Transverse colon (tissue), 4 donors: Measurements from ENCODE around the gene IFT80. TPM values are rescaled to one million over a fixed set of nuclear protein-coding genes. Genes with fewer than 3 reads are reported as not detected.

ENCODE experiments used
- DNase-seq: peaks from one replicate; pipeline ENCODE4 v3.0.0-alpha.2; 2019
- H3K27ac ChIP-seq, 4 donors: fragments of 200-600 bp; sonication (generic); 2 replicates each; pipeline ENCODE4 v1.5.1; 2016 to 2018; ENCODE audit warnings: inconsistent platforms in 4 of 4
- H3K27me3 ChIP-seq: fragments of 200-600 bp; sonication (generic); 2 replicates; pipeline ENCODE4 v1.5.1; 2017; ENCODE audit warnings: inconsistent platforms
- H3K36me3 ChIP-seq, 4 donors: fragments of 200-600 bp; sonication (generic); 2 replicates each; pipeline ENCODE4 v1.5.1; 2017 to 2019; ENCODE audit warnings: inconsistent platforms in 4 of 4
- H3K4me1 ChIP-seq, 4 donors: fragments of 200-600 bp; sonication (generic); 2 replicates each; pipeline ENCODE4 v1.5.1; 2017 to 2020; ENCODE audit warnings: inconsistent platforms in 4 of 4
- H3K4me3 ChIP-seq, 4 donors: fragments of 200-600 bp; sonication (generic); 1 replicate in 1 of 4; 2 replicates in 3 of 4; pipeline versions ENCODE4 v1.5.1 to v1.6.1; 2017 to 2019; ENCODE audit warnings: inconsistent platforms in 4 of 4
- H3K9me3 ChIP-seq, 2 donors: fragments of 200-600 bp; sonication (generic); 2 replicates each; pipeline ENCODE4 v1.5.1; 2017 to 2019; ENCODE audit warnings: inconsistent platforms in 2 of 2
- EP300 ChIP-seq: sonication (generic); formaldehyde crosslinking; IDR thresholded peaks from one replicate; pipeline ENCODE4 v1.6.1; 2017; ENCODE audit warnings: antibody characterized with exemption, low read depth
- POLR2A ChIP-seq: fragments of 450-650 bp; IDR thresholded peaks from one replicate; pipeline ENCODE4 v1.6.1; 2016; ENCODE audit warnings: antibody characterized with exemption, mild to moderate bottlenecking, moderate library complexity
- POLR2AphosphoS5 ChIP-seq, 3 donors: sonication (generic); formaldehyde crosslinking; IDR thresholded peaks; one replicate each; pipeline ENCODE4 v1.6.1; 2016; ENCODE audit warnings: antibody characterized with exemption in 3 of 3
- WGBS, 2 donors: methylation state at CpG; one replicate each; pipeline ENCODE4 v1.1.5; 2018; ENCODE audit warnings: low coverage in 1 of 2; 5-methylcytosine and 5-hydroxymethylcytosine counted together
- in situ Hi-C, 4 donors: fragments of 200-750 bp; cut with MboI; loops; one replicate each; pipeline versions ENCODE4 v1.15.0 to v1.15.1; 2017; ENCODE audit warnings: low sequenced_read_pairs in 3 of 4, low pct_ligation_motif_present in 1 of 4, low pct_unique_long_range_greater_than_20kb in 1 of 4
- intact Hi-C: fragments of 100-400 bp; cut with DNase I; formaldehyde crosslinking; loops from one replicate; pipeline ENCODE4 v1.15.1; 2023; ENCODE audit warnings: low total_unique reads
- total RNA-seq, 4 donors: library from RNA; depleted of rRNA; stranded (reverse); fragments of >200 nt; gene quantifications; one replicate each; pipeline ENCODE4 v1.1.0, GENCODE V29; 2016
- TF ChIP-seq, protein P1 (sequence below), 5 experiments: fragments of 200-600 bp in 3 of 5; fragments of 450-650 bp in 2 of 5; sonication (generic) in 3 of 5; IDR thresholded peaks; 1 replicate in 2 of 5; 2 replicates in 3 of 5; pipeline ENCODE4 v1.5.1; 2016 to 2017; ENCODE audit warnings: antibody characterized with exemption in 5 of 5, inconsistent platforms in 3 of 5, mild to moderate bottlenecking in 2 of 5, moderate library complexity in 1 of 5

Gene IFT80
- total RNA-seq, 4 donors from 2014 or later: 0.37 to 78.8 (median 19.7) TPM

DNA sequence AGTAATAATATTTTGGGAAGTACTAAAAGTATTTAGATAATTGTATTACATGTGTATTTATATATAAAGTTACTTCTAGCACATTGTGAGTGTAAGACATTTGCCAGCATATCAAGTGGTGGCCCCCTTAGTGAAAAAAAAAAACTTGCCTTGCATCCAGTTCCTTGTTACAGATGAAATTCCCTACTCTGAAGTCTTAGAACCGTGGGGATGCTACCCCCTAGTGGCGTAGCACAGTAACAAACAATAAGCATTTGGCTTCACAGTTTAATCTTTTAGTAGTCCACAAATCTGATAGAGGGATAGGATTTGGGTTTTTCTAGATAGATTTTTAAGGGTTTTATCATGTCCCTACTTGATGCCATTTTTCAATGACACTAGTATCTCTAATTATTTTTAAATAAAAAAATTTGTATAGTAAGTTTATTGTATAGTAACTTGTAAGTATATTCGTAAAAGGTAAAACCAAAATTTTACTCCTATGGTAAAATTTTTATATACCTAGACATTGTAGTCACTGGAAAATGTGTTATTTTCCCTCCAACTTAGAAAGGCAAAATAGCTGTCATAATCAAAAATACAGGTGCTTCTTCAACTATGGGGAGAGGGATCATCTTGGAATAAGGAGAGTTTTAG, 14.7 kb upstream of the IFT80 start:
- intact Hi-C loops (loop anchor here (2.0 kb wide), 1 partner anchor 383 kb away; no protein-coding TSS in a partner anchor), in situ Hi-C loops (loop anchor here in 2 of 4 donors (10.0 kb wide), 2 partner anchors 379 to 389 kb away; no protein-coding TSS in a partner anchor)
- WGBS, 2 donors: 26 to 37% methylated on average over 3 of the region's 3 CpGs
- H3K4me3 ChIP-seq: no peak overlapping the region
- no peaks in the 10 kb centered on the region for H3K27me3 ChIP-seq
- peaks cover 0 to 27% (median 7%) of the 10 kb centered on the region in 4 donors for H3K36me3 ChIP-seq
- H3K9me3 ChIP-seq: no peaks in the 10 kb centered on the region
- DNase-seq: peak; percentile 65
- H3K27ac ChIP-seq: no peak overlapping the region
- no peaks in the 10 kb centered on the region for H3K4me1 ChIP-seq
- TF ChIP-seq, protein P1, sequence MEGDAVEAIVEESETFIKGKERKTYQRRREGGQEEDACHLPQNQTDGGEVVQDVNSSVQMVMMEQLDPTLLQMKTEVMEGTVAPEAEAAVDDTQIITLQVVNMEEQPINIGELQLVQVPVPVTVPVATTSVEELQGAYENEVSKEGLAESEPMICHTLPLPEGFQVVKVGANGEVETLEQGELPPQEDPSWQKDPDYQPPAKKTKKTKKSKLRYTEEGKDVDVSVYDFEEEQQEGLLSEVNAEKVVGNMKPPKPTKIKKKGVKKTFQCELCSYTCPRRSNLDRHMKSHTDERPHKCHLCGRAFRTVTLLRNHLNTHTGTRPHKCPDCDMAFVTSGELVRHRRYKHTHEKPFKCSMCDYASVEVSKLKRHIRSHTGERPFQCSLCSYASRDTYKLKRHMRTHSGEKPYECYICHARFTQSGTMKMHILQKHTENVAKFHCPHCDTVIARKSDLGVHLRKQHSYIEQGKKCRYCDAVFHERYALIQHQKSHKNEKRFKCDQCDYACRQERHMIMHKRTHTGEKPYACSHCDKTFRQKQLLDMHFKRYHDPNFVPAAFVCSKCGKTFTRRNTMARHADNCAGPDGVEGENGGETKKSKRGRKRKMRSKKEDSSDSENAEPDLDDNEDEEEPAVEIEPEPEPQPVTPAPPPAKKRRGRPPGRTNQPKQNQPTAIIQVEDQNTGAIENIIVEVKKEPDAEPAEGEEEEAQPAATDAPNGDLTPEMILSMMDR (IDR thresholded peaks at IDR 0.05): peak; percentile 78 to 91 (median 82)
- no peak for TF ChIP-seq POLR2A

DNA sequence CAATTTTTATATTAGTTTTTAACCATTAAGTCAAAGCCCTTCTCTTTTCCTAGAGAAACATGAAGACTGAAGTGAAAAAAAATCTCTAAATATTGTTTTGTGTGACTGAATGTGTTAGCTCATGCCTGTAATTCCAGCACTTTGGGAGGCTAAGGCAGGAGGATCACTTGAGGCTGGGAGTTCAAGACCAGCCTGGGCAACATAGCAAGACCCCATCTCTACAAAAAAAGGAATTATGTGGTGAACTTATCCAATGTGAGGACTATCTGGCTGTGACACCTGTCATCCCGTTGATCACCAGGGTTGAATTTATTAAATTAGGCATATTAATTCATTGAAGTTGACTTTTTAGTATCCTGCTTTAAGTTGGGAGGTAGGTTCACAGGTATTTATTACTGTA, 13.5 kb upstream of the IFT80 start:
- Histone ChIP-seq H3K27ac (no peak overlapping the region), H3K9me3 (no peaks in the 10 kb centered on the region), H3K4me1 (no peaks in the 10 kb centered on the region), H3K4me3 (no peak overlapping the region), H3K27me3 (no peaks in the 10 kb centered on the region), H3K36me3 (peaks cover 0 to 17% (median 7%) of the 10 kb centered on the region in 4 donors)
- in situ Hi-C loops (loop anchor here in 2 of 4 donors (10.0 kb wide), 2 partner anchors 378 to 388 kb away; no protein-coding TSS in a partner anchor), intact Hi-C loops (no loop called here)
- WGBS, 2 donors: 22 to 77% methylated on average over 1 of the region's 1 CpG
- no peak for TF ChIP-seq POLR2A
- TF ChIP-seq, protein P1 (IDR thresholded peaks at IDR 0.05): no peak
- TF ChIP-seq POLR2AphosphoS5 (IDR thresholded peaks at IDR 0.05): no peak
- TF ChIP-seq EP300: no peak
- DNase-seq: no peak

DNA sequence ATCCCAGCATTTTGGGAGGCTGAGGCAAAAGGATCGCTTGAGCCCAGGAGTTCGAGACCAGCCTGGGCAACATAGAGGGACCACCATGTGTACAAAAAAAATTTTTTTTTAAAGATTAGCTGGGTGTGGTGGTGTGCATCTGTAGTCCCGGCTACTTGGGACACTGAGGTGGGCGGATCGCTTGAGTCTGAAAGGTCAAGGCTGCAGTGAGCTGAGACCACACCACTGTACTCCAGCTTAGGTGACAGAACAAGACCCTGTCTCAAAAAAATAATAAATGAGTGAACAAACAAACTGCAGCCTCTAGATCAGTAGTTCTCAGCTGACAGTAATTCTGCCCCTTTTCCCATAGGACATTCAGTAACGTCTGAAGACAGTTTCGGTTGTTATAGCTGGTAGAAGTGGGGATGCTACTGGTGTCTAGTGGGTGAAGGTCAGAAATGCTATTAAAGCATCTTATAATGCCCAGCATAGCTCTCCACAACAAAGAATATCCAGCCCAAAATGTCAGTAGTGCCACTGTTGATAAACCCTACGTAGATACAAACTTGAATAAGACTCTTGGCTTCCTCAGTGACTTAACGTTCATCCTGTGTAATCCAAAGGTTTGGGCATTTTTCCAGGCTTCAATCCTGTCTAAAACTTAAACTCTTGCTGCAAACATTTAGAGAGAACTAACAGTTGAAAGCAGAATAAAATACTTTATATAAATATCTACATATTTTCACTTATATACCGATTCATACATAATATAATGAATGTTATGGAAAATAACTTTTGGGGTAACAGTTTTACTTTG, 11.0 kb upstream of the IFT80 start:
- H3K9me3 ChIP-seq: no peaks in the 10 kb centered on the region
- in situ Hi-C loops (loop anchor here in 2 of 4 donors (10.0 kb wide), 2 partner anchors 375 to 385 kb away; no protein-coding TSS in a partner anchor), intact Hi-C loops (no loop called here)
- 72 to 85% methylated on average over 6 to 10 of the region's 10 CpGs for WGBS, 2 donors
- peaks cover 0 to 10% (median under 1%) of the 10 kb centered on the region in 4 donors for H3K36me3 ChIP-seq
- H3K27ac ChIP-seq: no peak overlapping the region
- no peak for TF ChIP-seq POLR2A
- TF ChIP-seq, protein P1 (IDR thresholded peaks at IDR 0.05): no peak
- no peak for TF ChIP-seq EP300
- no peak for TF ChIP-seq POLR2AphosphoS5 (IDR thresholded peaks at IDR 0.05)
- no peaks in the 10 kb centered on the region for H3K4me1 ChIP-seq
- no peak overlapping the region for H3K4me3 ChIP-seq
- H3K27me3 ChIP-seq: no peaks in the 10 kb centered on the region
- DNase-seq: no peak

DNA sequence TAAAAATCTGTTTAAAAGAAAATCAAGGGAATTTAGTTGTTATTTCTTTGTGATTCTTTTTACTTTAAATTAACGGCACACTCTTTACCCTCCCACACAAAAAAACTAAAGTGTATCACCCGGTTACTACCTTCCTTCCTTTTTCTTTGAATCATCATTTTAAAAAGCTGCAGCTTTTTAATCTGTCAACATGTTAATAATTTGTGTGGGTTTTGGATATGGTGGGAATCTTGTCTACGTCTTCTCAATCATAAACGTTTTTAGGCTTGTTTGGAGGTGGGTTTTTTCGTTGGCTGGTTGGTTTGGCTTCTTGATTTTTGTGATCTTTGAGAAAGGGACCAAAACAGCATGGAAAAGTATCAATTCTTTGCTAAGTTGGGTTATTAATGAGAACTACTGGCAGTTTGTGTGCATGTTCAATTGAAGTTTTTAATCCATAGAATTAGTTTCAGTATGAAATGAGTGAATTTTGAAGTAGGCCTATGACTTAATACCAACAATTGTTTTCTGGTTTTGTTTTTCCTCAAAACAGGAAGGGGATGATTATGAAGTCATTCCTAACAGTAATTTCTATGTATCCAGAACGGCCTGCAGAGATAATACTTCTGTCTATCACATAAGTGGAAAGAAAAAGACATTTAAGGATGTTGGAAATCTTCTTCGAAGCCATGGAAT, 4.9 kb upstream of the IFT80 start:
- in situ Hi-C loops: no loop called here
- WGBS, 2 donors: 28 to 53% methylated on average over 7 of the region's 7 CpGs
- no peaks in the 10 kb centered on the region for H3K9me3 ChIP-seq
- peaks cover 0 to 35% (median 10%) of the 10 kb centered on the region in 4 donors for H3K4me1 ChIP-seq
- peak overlapping the region; percentile 1 to 94 (median 91) for H3K27ac ChIP-seq
- peaks cover 0 to 4% (median 0%) of the 10 kb centered on the region in 4 donors for H3K36me3 ChIP-seq
- no peaks in the 10 kb centered on the region for H3K27me3 ChIP-seq
- intact Hi-C loops: no loop called here
- H3K4me3 ChIP-seq: peak overlapping the region in 1 of 4 donors; percentile 96
- TF ChIP-seq POLR2A: no peak
- TF ChIP-seq POLR2AphosphoS5 (IDR thresholded peaks at IDR 0.05): no peak
- TF ChIP-seq, protein P1 (IDR thresholded peaks at IDR 0.05): no peak
- TF ChIP-seq EP300: no peak
- DNase-seq: no peak
